Measurements from ENCODE around the gene SAP30BP. TPM values are rescaled to one million over a fixed set of nuclear protein-coding genes. Genes with fewer than 3 reads are reported as not detected.

Gene SAP30BP
- total RNA-seq, 1 experiment from 2014 or later: 89.7 TPM

- no peaks in the 10 kb centered on the region for H3K9me3 Mint-ChIP-seq
- no peak overlapping the region for H3K27ac ChIP-seq (ENCODE audit: insufficient read length, low read depth, low read length)
- H3K4me1 Mint-ChIP-seq: peaks cover 5 to 9% of the 10 kb centered on the region in 2 experiments
These were observed 3.7 kb downstream of the SAP30BP start for GRCh38 chr17:75670868-75671267.

More at GRCh38 chr17:75670868-75671267, 3.7 kb downstream of the SAP30BP start:
- 0 out of 7 replicates have a peak overlapping the region, but pooled peaks of 1 of the 3 experiments have one; percentile 54 for H3K27ac Mint-ChIP-seq
- Histone ChIP-seq H3K9ac (ENCODE audit: extremely low read depth, insufficient read length, low read length) (no peak overlapping the region), H2BK120ac (ENCODE audit: low read depth, low read length, poor library complexity, severe bottlenecking) (no peak overlapping the region), H3K4me2 (ENCODE audit: insufficient read depth, insufficient read length, low read length) (no peak overlapping the region), H2BK20ac (ENCODE audit: low read depth, low read length, poor library complexity, severe bottlenecking) (no peak overlapping the region), H2AK5ac (ENCODE audit: insufficient read length, low read length) (no peak overlapping the region), H3K4ac (ENCODE audit: low read depth, low read length) (no peak overlapping the region), H3K79me2 (ENCODE audit: insufficient read depth, low read length) (peaks cover 17% of the 10 kb centered on the region; the same call in 1 of the 2 replicates), H3K9me3 (ENCODE audit: control insufficient read depth, low read depth, low read length) (no peaks in the 10 kb centered on the region), H4K5ac (ENCODE audit: insufficient read length, low read depth, low read length) (no peak overlapping the region), H3K79me1 (ENCODE audit: insufficient read depth, low read depth, low read length, poor library complexity, severe bottlenecking) (peaks cover 3% of the 10 kb centered on the region), H3K23ac (ENCODE audit: insufficient read length, low read depth, low read length) (no peak overlapping the region), H3K23me2 (ENCODE audit: insufficient read length, low read depth, low read length, poor library complexity, severe bottlenecking) (peaks cover 4% of the 10 kb centered on the region), H3K4me1 (ENCODE audit: insufficient read depth, low read length) (no peaks in the 10 kb centered on the region), H2BK15ac (ENCODE audit: low read depth, low read length) (no peak overlapping the region), H3K56ac (ENCODE audit: insufficient read length, low read depth, low read length) (no peak overlapping the region), H3K18ac (ENCODE audit: insufficient read length, low read depth, low read length) (no peak overlapping the region), H3K14ac (ENCODE audit: insufficient read depth, low read length) (no peak overlapping the region), H4K91ac (ENCODE audit: insufficient read length, low read depth, low read length) (no peak overlapping the region), H3K27me3 (ENCODE audit: insufficient read depth, low read length) (no peaks in the 10 kb centered on the region), H4K20me1 (ENCODE audit: control insufficient read depth, insufficient read depth, insufficient read length) (no peaks in the 10 kb centered on the region), H3T11ph (ENCODE audit: low read length) (no peak overlapping the region), H4K8ac (replicated peaks; ENCODE audit: insufficient read length, low read depth, low read length) (no peak overlapping the region), H2AFZ (ENCODE audit: low read length) (no peak overlapping the region), H2BK5ac (ENCODE audit: insufficient read length, low read length) (no peak overlapping the region), H2BK12ac (ENCODE audit: insufficient read length, low read depth, low read length) (no peak overlapping the region)
- peaks cover 12 to 54% (median 53%) of the 10 kb centered on the region in 3 experiments; a peak in 6 of 7 replicates for H3K36me3 Mint-ChIP-seq (ENCODE audit: insufficient read depth in 1 of 3, low read depth in 3 of 3)
- TF ChIP-seq CTCF (conservative IDR thresholded peaks at IDR 0.05): no peak
- WGBS (ENCODE audit: extremely low coverage, insufficient read length, low lambda C conversion rate): no CpG with 5 or more reads among the region's 5 CpGs
- no peak overlapping the region for H3K4me3 Mint-ChIP-seq
- no peak for DNase-seq
- no peaks in the 10 kb centered on the region for H3K27me3 Mint-ChIP-seq (ENCODE audit: low read depth)

Measured in H9 (cell line).